Measurements from ENCODE around the gene STPG3.

Gene STPG3

GRCh38 chr9:137300567-137301080, 49.5 kb downstream of the STPG3 start:
- no peaks in the 10 kb centered on the region for H4K20me1 ChIP-seq (ENCODE audit: insufficient read depth, low read length)
- no peak overlapping the region for H3K9ac ChIP-seq (ENCODE audit: low read length)
- DNase-seq = no peak
- H3K9me3 ChIP-seq (replicated peaks; ENCODE audit: insufficient read depth, low read length) = no peaks in the 10 kb centered on the region
- H3K4me1 ChIP-seq (ENCODE audit: low read length) = 0 out of 2 replicates have a peak, but pooled peaks cover 3% of the 10 kb centered on the region
- H3K27ac ChIP-seq (ENCODE audit: low read length) = no peak overlapping the region
- no peak overlapping the region for H2AFZ ChIP-seq (ENCODE audit: low read length)
- H3K27me3 ChIP-seq (replicated peaks; ENCODE audit: insufficient read depth, low read length) = peaks cover 52% of the 10 kb centered on the region
- no peaks in the 10 kb centered on the region for H3K79me2 ChIP-seq (ENCODE audit: low read length)
- no peak overlapping the region for H3K4me2 ChIP-seq (ENCODE audit: low read depth, low read length)
- no peak overlapping the region for H3K4me3 ChIP-seq (ENCODE audit: low read length)
- no peak for TF ChIP-seq CTCF (IDR thresholded peaks at IDR 0.05; ENCODE audit: low read length)
- TF ChIP-seq EZH2phosphoT487 (IDR thresholded peaks at IDR 0.05; ENCODE audit: low read length) = no peak
- TF ChIP-seq EZH2 (optimal IDR thresholded peaks at IDR 0.05; ENCODE audit: low read depth, low read length) = no peak
- no peaks in the 10 kb centered on the region for H3K36me3 ChIP-seq (replicated peaks; ENCODE audit: insufficient read depth, low read length)
- H3K9me2 ChIP-seq (replicated peaks; ENCODE audit: insufficient read depth, low read length) = no peaks in the 10 kb centered on the region
- H3F3A ChIP-seq (ENCODE audit: insufficient read depth, low read length) = peaks cover 7% of the 10 kb centered on the region; the same call in 1 of the 2 replicates

GRCh38 chr9:137301081-137301947, 50.2 kb downstream of the STPG3 start:
- Histone ChIP-seq H3K9ac (ENCODE audit: low read length) (no peak overlapping the region), H3K4me3 (ENCODE audit: low read length) (peak overlapping the region; percentile 49; the same call in 1 of the 2 replicates), H3F3A (ENCODE audit: insufficient read depth, low read length) (peaks cover 7% of the 10 kb centered on the region; the same call in 1 of the 2 replicates), H3K27ac (ENCODE audit: low read length) (no peak overlapping the region), H3K27me3 (replicated peaks; ENCODE audit: insufficient read depth, low read length) (peaks cover 55% of the 10 kb centered on the region), H3K79me2 (ENCODE audit: low read length) (no peaks in the 10 kb centered on the region), H3K4me1 (ENCODE audit: low read length) (0 out of 2 replicates have a peak, but pooled peaks cover 3% of the 10 kb centered on the region), H4K20me1 (ENCODE audit: insufficient read depth, low read length) (no peaks in the 10 kb centered on the region), H3K4me2 (ENCODE audit: low read depth, low read length) (peak overlapping the region; percentile 92), H3K36me3 (replicated peaks; ENCODE audit: insufficient read depth, low read length) (no peaks in the 10 kb centered on the region), H2AFZ (ENCODE audit: low read length) (0 out of 2 replicates have a peak overlapping the region, but pooled peaks have one; percentile 35), H3K9me2 (replicated peaks; ENCODE audit: insufficient read depth, low read length) (no peaks in the 10 kb centered on the region), H3K9me3 (replicated peaks; ENCODE audit: insufficient read depth, low read length) (no peaks in the 10 kb centered on the region)
- TF ChIP-seq CTCF (IDR thresholded peaks at IDR 0.05; ENCODE audit: low read length) (no peak), EZH2 (optimal IDR thresholded peaks at IDR 0.05; ENCODE audit: low read depth, low read length) (no peak), EZH2phosphoT487 (IDR thresholded peaks at IDR 0.05; ENCODE audit: low read length) (no peak)
- DNase-seq = no peak

GRCh38 chr9:137302118-137302448, 51.0 kb downstream of the STPG3 start, which contains the start of gene NRARP:
Gene NRARP (minus strand): TSS chr9:137302271. CDS start chr9:137301928, 343 bp downstream.
- H4K20me1 ChIP-seq (ENCODE audit: insufficient read depth, low read length) = no peaks in the 10 kb centered on the region
- H3F3A ChIP-seq (ENCODE audit: insufficient read depth, low read length) = peaks cover 7% of the 10 kb centered on the region; the same call in 1 of the 2 replicates
- peak within 1 kb of the TSS; percentile 31; the same call in 1 of the 2 replicates for H3K9ac ChIP-seq (ENCODE audit: low read length)
- H3K27me3 ChIP-seq (replicated peaks; ENCODE audit: insufficient read depth, low read length) = peaks cover 55% of the 10 kb centered on the region
- H3K36me3 ChIP-seq (replicated peaks; ENCODE audit: insufficient read depth, low read length) = no peaks in the 10 kb centered on the region
- no peaks in the 10 kb centered on the region for H3K9me2 ChIP-seq (replicated peaks; ENCODE audit: insufficient read depth, low read length)
- TF ChIP-seq CTCF (IDR thresholded peaks at IDR 0.05; ENCODE audit: low read length) = no peak
- TF ChIP-seq EZH2 (optimal IDR thresholded peaks at IDR 0.05; ENCODE audit: low read depth, low read length) = no peak
- TF ChIP-seq EZH2phosphoT487 (IDR thresholded peaks at IDR 0.05; ENCODE audit: low read length) = no peak
- H3K4me2 ChIP-seq (ENCODE audit: low read depth, low read length) = peak within 1 kb of the TSS; percentile 92
- peak within 1 kb of the TSS; percentile 49; the same call in 1 of the 2 replicates for H3K4me3 ChIP-seq (ENCODE audit: low read length)
- 0 out of 2 replicates have a peak, but pooled peaks cover 3% of the 10 kb centered on the region for H3K4me1 ChIP-seq (ENCODE audit: low read length)
- H3K27ac ChIP-seq (ENCODE audit: low read length) = no peak within 1 kb of the TSS
- no peaks in the 10 kb centered on the region for H3K9me3 ChIP-seq (replicated peaks; ENCODE audit: insufficient read depth, low read length)
- DNase-seq = peak; percentile 87
- H3K79me2 ChIP-seq (ENCODE audit: low read length) = no peaks in the 10 kb centered on the region
- peak within 1 kb of the TSS; percentile 69 for H2AFZ ChIP-seq (ENCODE audit: low read length)

Measured in MM.1S (cell line).